Measurements from ENCODE around the gene IL17RD. TPM values are rescaled to one million over a fixed set of nuclear protein-coding genes. Genes with fewer than 3 reads are reported as not detected.

IL17RD gene
- total and polyA plus RNA-seq, 2 of the 13 experiments (the other 11 are each of a cell fraction or from before 2014, with no cell fraction given), result 0.28 to 0.31 TPM

GRCh38 chr3:57100046-57100695, 65.0 kb downstream of the IL17RD start (continued):
- TF ChIP-seq STAG1 (CRISPR knock-in tag; IDR thresholded peaks at IDR 0.05), result peak; percentile 93
- no peak for TF ChIP-seq TRIM24 (CRISPR knock-in tag; IDR thresholded peaks at IDR 0.05)
- TF ChIP-seq HOXD1 (CRISPR knock-in tag; IDR thresholded peaks at IDR 0.05), result no peak
- no peak for TF ChIP-seq ZFYVE20 (CRISPR knock-in tag; IDR thresholded peaks at IDR 0.05; ENCODE audit: borderline replicate concordance, low read depth)
- peak; percentile 39; the same call in 1 of the 2 replicates for TF ChIP-seq ZSCAN31 (CRISPR knock-in tag; IDR thresholded peaks at IDR 0.05; ENCODE audit: low read depth)
- no peak for TF ChIP-seq ETV5 (CRISPR knock-in tag; IDR thresholded peaks at IDR 0.05; ENCODE audit: borderline replicate concordance)
- TF ChIP-seq ZNF430 (CRISPR knock-in tag; IDR thresholded peaks at IDR 0.05), result no peak
- TF ChIP-seq ZNF737 (CRISPR knock-in tag; IDR thresholded peaks at IDR 0.05; ENCODE audit: borderline replicate concordance), result no peak
- TF ChIP-seq, protein P1, sequence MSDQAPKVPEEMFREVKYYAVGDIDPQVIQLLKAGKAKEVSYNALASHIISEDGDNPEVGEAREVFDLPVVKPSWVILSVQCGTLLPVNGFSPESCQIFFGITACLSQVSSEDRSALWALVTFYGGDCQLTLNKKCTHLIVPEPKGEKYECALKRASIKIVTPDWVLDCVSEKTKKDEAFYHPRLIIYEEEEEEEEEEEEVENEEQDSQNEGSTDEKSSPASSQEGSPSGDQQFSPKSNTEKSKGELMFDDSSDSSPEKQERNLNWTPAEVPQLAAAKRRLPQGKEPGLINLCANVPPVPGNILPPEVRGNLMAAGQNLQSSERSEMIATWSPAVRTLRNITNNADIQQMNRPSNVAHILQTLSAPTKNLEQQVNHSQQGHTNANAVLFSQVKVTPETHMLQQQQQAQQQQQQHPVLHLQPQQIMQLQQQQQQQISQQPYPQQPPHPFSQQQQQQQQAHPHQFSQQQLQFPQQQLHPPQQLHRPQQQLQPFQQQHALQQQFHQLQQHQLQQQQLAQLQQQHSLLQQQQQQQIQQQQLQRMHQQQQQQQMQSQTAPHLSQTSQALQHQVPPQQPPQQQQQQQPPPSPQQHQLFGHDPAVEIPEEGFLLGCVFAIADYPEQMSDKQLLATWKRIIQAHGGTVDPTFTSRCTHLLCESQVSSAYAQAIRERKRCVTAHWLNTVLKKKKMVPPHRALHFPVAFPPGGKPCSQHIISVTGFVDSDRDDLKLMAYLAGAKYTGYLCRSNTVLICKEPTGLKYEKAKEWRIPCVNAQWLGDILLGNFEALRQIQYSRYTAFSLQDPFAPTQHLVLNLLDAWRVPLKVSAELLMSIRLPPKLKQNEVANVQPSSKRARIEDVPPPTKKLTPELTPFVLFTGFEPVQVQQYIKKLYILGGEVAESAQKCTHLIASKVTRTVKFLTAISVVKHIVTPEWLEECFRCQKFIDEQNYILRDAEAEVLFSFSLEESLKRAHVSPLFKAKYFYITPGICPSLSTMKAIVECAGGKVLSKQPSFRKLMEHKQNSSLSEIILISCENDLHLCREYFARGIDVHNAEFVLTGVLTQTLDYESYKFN (CRISPR knock-in tag; conservative IDR thresholded peaks at IDR 0.05), result no peak
- TF ChIP-seq BCL6 (CRISPR knock-in tag; IDR thresholded peaks at IDR 0.05), result peak; percentile 34; the same call in 1 of the 2 replicates
- TF ChIP-seq NFIC (IDR thresholded peaks at IDR 0.05; ENCODE audit: low read length), result no peak
- TF ChIP-seq TFE3 (CRISPR knock-in tag; IDR thresholded peaks at IDR 0.05), result 0 out of 2 replicates have a peak, but pooled peaks have one; percentile 36
- TF ChIP-seq, protein P2, sequence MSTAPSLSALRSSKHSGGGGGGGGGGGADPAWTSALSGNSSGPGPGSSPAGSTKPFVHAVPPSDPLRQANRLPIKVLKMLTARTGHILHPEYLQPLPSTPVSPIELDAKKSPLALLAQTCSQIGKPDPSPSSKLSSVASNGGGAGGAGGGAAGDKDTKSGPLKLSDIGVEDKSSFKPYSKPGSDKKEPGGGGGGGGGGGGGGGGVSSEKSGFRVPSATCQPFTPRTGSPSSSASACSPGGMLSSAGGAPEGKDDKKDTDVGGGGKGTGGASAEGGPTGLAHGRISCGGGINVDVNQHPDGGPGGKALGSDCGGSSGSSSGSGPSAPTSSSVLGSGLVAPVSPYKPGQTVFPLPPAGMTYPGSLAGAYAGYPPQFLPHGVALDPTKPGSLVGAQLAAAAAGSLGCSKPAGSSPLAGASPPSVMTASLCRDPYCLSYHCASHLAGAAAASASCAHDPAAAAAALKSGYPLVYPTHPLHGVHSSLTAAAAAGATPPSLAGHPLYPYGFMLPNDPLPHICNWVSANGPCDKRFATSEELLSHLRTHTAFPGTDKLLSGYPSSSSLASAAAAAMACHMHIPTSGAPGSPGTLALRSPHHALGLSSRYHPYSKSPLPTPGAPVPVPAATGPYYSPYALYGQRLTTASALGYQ (CRISPR knock-in tag; IDR thresholded peaks at IDR 0.05), result no peak
- TF ChIP-seq ZNF775 (CRISPR knock-in tag; IDR thresholded peaks at IDR 0.05; ENCODE audit: borderline replicate concordance), result no peak
- peak; percentile 61 for TF ChIP-seq ARID5B (CRISPR knock-in tag; IDR thresholded peaks at IDR 0.05)
- no peak for TF ChIP-seq NBN (conservative IDR thresholded peaks at IDR 0.05)
- TF ChIP-seq KDM1A (CRISPR knock-in tag; IDR thresholded peaks at IDR 0.05), result no peak
- TF ChIP-seq ZFP37 (CRISPR knock-in tag; IDR thresholded peaks at IDR 0.05; ENCODE audit: borderline replicate concordance), result no peak

All from HepG2 (cell line).